LoVo (cell line): Measurements from ENCODE around the gene IL31.
A peak's percentile ranks its signal among the peaks of the same experiment; 100 is the strongest.
"Not testable (repeated sequence)": the region's sequence is repeated elsewhere in the genome, so short reads cannot be mapped to it uniquely, and the experiment has no call there.

Experiments used
- DNase-seq: peaks from one replicate; pipeline ENCODE4 v3.0.0-alpha.2; 2016; ENCODE audit warnings: low spot score

IL31 gene

DNA sequence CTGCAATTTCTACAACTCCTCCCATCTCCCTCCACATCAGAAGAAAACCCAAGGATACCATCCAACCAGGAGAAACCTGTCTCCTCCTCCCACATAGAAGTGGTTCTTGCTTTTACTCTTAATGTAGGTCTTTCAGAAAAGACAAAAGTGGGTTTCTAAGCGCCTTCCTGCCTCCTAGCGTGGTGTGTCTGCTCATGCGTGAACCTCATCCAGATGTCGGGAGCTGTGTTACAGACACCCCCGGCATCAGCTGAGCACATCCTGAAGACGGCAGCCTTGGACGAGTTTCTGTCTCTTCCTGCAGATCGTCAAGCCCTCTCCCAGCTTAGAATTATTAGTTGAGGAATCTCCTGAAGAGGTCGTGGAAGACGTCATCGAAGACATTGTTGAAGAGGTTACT, 18.4 kb upstream of the IL31 start:
- DNase-seq = no peak

GRCh38 chr12:122190842-122191668, 17.0 kb upstream of the IL31 start:
- DNase-seq = peak; percentile 58

DNA sequence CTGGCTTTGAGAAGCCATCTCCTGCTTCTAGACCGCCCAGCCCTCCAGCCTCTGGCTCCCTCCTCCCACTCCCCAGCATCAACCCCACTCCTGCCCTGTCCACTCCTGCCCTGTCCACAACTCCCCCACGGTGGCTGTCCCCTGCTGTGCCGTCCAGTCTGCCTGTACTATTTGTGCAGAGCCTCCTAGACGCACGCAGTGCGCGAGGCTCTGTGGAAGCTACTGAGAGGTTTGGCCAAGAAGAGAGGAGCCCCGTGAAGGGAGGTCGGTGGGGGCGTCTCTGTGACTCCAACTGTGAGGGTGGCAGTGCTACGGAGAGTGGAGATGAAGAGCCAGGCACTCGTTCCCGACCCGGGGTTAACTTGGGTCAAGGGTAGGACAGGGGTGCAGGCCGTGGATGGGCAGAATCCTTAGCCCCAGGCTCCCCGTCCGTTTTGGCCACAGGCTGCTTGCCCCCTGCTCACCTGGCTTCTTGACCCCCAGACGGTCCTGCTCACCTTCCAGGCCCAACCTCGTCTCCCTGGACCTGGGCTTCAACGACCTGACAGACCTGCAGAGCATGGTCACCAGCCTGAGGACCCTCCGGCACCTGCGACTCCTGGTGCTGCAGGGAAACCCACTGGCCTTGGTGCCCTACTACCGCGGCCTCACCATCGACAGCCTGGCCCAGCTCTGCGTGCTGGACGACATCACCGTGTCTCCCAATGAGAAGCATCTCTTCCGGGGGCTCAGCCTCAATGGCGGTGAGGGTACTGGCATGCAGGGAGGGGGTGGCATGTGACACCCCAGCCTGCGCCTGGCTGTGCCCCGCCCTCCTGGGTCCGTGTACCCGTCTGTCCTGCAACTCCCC, 15.8 kb upstream of the IL31 start:
- DNase-seq = no peak

- DNase-seq = no peak
These were observed 13.4 kb upstream of the IL31 start for GRCh38 chr12:122187466-122187865.

- DNase-seq = no peak
These were observed 11.6 kb upstream of the IL31 start for GRCh38 chr12:122185494-122186082.

DNA sequence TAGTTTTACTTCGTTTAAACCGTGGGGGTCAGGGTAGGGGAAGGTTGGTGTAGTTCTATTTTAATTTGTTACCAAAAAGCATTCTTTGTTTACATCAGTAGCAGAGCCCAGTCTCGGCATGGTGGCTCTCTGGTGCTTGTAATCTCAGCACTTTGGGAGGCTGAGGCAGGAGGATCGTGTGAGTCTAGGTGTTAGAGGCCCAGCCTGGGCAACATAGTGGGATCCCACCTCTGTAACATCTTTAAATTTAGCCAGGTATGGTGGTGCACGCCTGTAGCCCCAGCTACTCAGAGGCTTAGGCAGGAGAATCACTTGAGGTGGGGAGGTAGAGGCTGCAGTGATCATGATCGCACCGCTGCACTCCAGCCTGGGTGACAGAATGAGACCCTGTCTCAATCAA, 11.1 kb upstream of the IL31 start:
- DNase-seq = no peak

GRCh38 chr12:122184517-122184916, 10.5 kb upstream of the IL31 start:
- DNase-seq = no peak

DNA sequence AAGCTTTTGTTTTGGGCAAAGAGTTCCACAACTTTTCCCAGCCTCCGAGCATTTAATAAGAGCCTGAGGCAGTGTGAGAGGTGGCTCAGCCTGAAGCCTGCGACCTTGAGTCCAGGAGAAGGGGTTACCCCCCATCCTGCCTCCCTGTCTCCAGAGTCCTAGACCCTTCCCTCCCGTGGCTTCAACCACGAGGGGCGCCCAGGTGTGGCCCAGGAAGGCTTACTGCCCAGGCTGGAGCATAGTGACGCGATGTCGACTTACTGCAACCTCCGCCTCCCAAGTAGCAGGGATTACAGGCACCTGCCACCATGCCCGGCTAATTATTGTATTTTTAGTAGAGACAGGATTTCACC, 9.5 kb upstream of the IL31 start:
- no peak for DNase-seq

DNA sequence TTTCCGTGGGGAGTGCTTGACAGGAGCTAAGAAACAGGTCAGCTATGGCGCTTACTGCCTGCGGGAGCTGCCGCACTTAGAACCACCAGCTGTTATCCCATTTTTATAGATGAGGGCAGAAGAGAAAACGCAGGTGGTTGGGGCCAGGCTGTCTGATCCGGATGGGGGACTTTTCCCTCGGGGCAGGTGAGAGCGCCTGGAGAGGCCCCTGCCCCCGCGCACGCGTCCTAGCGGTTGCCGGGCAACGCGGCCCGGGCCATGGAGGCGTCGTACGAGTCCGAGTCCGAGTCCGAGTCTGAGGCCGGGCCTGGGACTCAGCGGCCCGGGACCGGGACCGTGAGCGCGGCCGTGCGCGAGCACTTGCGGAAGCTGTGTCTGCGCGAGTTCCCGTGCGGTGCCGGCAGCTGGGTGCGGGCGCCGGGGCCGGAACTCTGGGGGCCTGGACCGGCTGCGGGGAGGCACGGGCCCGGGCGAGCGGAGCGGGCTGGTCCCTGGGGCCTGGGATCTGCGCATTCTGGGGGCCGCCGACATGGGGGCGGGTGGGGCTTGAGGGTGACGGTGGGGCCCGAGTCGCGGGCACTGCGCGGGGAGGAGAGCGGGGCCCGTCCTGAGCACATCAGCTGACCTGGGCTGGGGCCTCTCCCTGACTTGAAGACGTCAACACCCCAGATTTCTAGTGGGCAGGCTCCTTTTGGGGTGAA, 9.0 kb upstream of the IL31 start, which contains the start of gene LRRC43:
Gene LRRC43, plus strand, starts transcription at position 237 of the 701 bp plus-strand sequence. Its CDS starts 22 bp downstream, at position 259.
- DNase-seq = peak; percentile 34

- not testable (repeated sequence) for DNase-seq
These were observed 2.5 kb upstream of the IL31 start for GRCh38 chr12:122176473-122176872.

DNA sequence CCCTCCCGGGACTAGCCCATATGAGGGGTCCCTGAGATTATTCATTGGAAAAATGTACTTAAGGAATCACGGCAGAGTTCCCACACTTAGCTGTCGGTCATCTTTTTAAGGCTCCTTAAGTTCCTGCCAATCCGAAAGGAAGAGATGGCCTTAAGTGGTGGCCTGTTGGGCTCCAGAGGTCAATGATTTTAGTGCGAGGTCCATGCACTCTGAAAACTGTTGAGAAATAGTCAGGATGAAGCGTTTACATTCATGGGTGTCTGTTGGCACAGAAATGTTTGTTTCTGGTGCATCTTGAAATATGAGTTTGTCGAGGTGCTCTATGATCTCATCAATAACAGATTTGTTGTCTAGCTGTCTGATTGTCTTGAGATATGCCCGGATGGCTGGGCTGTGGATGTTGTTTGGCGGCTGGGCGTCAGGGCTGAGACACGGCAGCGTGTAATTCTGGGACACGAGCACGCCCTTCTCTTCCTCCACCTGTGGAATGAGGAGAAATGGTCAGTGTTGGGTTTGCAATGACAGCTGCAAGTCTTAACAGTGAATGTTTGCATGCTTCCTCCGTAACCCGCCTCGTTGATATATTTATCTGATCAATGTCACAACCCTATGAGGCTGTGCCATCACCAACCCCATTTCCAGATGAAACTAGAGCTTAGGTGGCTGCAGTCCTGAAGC, 1.6 kb downstream of the IL31 start:
- no peak for DNase-seq

DNA sequence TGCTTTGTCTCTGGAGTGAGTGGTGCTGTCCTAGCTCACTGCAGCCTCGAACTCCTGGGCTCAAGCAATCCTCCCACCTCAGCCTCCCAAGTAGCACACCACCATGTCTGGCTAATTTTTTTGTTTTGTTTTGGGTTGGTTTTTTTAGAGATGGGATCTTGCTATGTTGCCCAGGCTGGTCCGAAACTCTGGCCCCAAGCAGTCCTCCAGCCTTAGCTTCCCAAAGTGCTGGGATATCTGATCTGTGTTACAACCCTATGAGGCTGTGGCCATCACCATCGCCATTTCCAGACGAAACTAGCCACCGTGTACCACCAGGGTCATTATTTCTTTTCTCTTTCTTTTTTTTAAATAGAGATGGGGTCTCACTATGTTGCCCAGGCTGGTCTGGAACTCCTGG, 2.6 kb downstream of the IL31 start:
- DNase-seq = no peak

- no peak for DNase-seq
These were observed 5.5 kb downstream of the IL31 start for GRCh38 chr12:122168492-122168891.

DNA sequence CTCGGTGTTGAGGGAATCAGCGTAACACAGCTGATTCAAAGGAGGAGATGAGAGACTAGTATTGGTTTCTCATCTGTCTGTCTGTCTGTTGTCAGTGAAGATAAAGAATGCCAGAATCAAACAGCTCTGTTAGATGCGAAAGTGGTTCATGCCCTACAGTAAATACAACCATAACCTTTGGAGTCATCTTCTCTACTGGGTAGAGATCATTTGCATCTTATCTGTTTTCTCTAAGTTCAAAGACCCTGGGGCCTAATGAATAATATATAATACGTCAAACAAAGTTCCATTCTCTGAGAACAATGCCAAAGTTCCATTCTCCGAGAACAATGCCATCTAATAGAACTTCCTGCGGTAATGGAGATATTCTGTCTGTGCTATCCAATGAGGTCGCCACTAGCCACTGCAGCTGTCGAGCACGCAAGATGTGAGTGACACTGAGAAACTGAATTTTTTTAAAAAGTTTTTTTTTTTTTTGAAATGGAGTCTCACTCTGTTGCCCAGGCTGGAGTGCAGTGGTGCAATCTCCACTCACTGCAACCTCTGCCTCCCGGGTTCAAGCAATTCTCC, 6.6 kb downstream of the IL31 start:
- DNase-seq = no peak

- DNase-seq = no peak
These were observed 7.3 kb downstream of the IL31 start for GRCh38 chr12:122166422-122167349.

GRCh38 chr12:122162976-122163375, 11.0 kb downstream of the IL31 start:
- no peak for DNase-seq

- DNase-seq = no peak
These were observed 12.3 kb downstream of the IL31 start for GRCh38 chr12:122161682-122162081.

DNA sequence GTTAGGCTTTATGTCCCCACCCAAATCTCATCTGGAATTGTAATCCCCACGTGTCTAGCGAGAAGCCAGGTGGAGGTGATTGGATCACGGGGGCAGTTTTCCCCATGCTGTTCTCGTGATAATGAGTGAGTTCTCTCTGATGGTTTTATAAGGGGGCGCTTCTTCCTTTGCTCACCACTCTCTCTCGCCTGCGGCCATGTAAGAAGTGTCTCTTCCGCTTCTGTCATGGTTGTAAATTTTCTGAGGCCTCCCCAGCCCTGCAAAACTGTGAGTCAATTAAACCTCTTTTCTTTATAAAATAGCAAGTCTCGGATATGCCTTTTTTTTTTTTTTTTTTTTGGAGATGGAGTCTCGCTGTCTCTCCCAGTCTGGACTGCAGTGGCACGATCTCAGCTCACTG, 13.3 kb downstream of the IL31 start:
- no peak for DNase-seq

DNA sequence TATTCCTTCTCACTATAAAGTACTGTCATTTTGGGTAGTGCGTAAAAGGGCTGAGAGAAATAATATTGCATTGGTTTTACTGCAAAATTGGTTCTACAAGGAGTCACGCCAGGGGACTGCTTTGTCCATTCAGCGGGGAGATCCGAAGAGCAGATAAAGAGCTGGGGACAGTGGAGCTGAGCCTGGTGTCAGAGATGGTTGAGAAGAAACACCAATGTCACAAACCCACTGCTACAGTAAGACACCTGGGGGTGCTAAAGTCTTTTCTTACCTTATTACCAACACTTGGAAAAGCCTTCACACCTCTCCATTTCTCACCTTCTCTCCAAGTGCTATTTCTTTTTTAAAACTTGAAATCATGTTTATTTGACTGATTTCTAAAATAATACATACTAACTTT, 14.1 kb downstream of the IL31 start:
- DNase-seq = no peak

GRCh38 chr12:122158700-122159285, 15.2 kb downstream of the IL31 start:
- DNase-seq = no peak
